GM12873 (cell line): ENCODE results near the gene ACP1.

ENCODE experiments used
- CTCF ChIP-seq: IDR thresholded peaks from 2 replicates; pipeline ENCODE4 v1.5.1; 2012; ENCODE audit warnings: low read depth, mild to moderate bottlenecking, moderate library complexity, low read length, control low read depth; ENCODE audit not compliant: insufficient read depth; ENCODE audit errors: missing control alignments

The ACP1 gene

GRCh38 chr2:263022-263738 lies 1.6 kb upstream of the ACP1 start:
- no peak for TF ChIP-seq CTCF

- no peak for TF ChIP-seq CTCF
Observed at GRCh38 chr2:263774-264492, 814 bp upstream of the ACP1 start, which contains the start of gene SH3YL1. Gene SH3YL1, minus strand, starts transcription at chr2:264032. Its CDS starts 48 bp downstream, at chr2:263984.

- TF ChIP-seq CTCF = no peak
Observed at GRCh38 chr2:268323-268722, 3.6 kb downstream of the ACP1 start.

GRCh38 chr2:269356-270030 lies 4.7 kb downstream of the ACP1 start:
- TF ChIP-seq CTCF = no peak

- no peak for TF ChIP-seq CTCF
Observed at GRCh38 chr2:270861-271260, 6.1 kb downstream of the ACP1 start.

GRCh38 chr2:271917-272316 lies 7.2 kb downstream of the ACP1 start:
- TF ChIP-seq CTCF = no peak

GRCh38 chr2:273333-273732 lies 8.6 kb downstream of the ACP1 start:
- TF ChIP-seq CTCF = no peak
